Heart right ventricle (tissue), 16 donors: Measurements from ENCODE around the gene USF1. TPM values are rescaled to one million over a fixed set of nuclear protein-coding genes. Genes with fewer than 3 reads are reported as not detected.
A peak's percentile ranks its signal among the peaks of the same experiment; 100 is the strongest.

ENCODE experiments used
- ATAC-seq, 8 donors: fragments of 200-7000 bp; cut with Tn5 transposase; one replicate each; pipeline ENCODE4 v1.9.1; 2020; ENCODE audit warnings: mild to moderate bottlenecking in 8 of 8, moderate library complexity in 8 of 8, moderate number of reproducible peaks in 1 of 8
- DNase-seq, 2 donors: peaks; one replicate each; pipeline ENCODE4 v3.0.0-alpha.2; 2020
- H3K27ac ChIP-seq, 10 donors: fragments of 200-600 bp; sonication (generic) in 2 of 10; one replicate each; pipeline versions ENCODE4 v1.5.0 to v1.8.0; 2020 to 2022; ENCODE audit warnings: mild to moderate bottlenecking in 3 of 10
- H3K27me3 ChIP-seq, 7 donors: fragments of 200-600 bp; one replicate each; pipeline ENCODE4 v1.8.0; 2021 to 2022; ENCODE audit warnings: mild to moderate bottlenecking in 2 of 7
- H3K36me3 ChIP-seq, 9 donors: fragments of 200-600 bp; sonication (generic) in 1 of 9; one replicate each; pipeline versions ENCODE4 v1.5.0 to v1.8.0; 2020 to 2022; ENCODE audit warnings: mild to moderate bottlenecking in 2 of 9
- H3K4me1 ChIP-seq, 9 donors: fragments of 200-600 bp; sonication (generic) in 1 of 9; one replicate each; pipeline versions ENCODE4 v1.5.0 to v1.8.0; 2020 to 2022; ENCODE audit warnings: mild to moderate bottlenecking in 4 of 9
- H3K4me3 ChIP-seq, 10 donors: fragments of 200-600 bp; sonication (generic) in 2 of 10; one replicate each; pipeline versions ENCODE4 v1.5.0 to v1.8.0; 2020 to 2022; ENCODE audit warnings: mild to moderate bottlenecking in 7 of 10, moderate library complexity in 2 of 10
- H3K9me3 ChIP-seq, 11 donors: fragments of 200-600 bp in 10 of 11; sonication (generic) in 2 of 11; one replicate each; pipeline versions ENCODE4 v1.5.0 to v1.8.0; 2013 to 2022; ENCODE audit warnings: mild to moderate bottlenecking in 2 of 11, control low read depth in 1 of 11, moderate library complexity in 1 of 11
- CTCF ChIP-seq, 9 donors: fragments of 200-600 bp; sonication (generic) in 2 of 9; IDR thresholded peaks; one replicate each; pipeline versions ENCODE4 v1.5.0 to v1.8.0; 2021 to 2022; ENCODE audit warnings: antibody characterized with exemption in 9 of 9, mild to moderate bottlenecking in 5 of 9, moderate library complexity in 1 of 9
- WGBS, 2 donors: extraction: QIAGEN DNeasy Blood & Tissue Kit; methylation state at CpG; one replicate each; pipeline ENCODE4 v1.1.7; 2013; ENCODE audit warnings: inconsistent platforms in 1 of 2; 5-methylcytosine and 5-hydroxymethylcytosine counted together
- intact Hi-C, 10 donors: fragments of 100-400 bp; cut with DNase I; formaldehyde crosslinking; loops; one replicate each; pipeline versions ENCODE4 v1.11.1 to v1.14.2; 2022
- polyA plus RNA-seq, 2 donors: library from polyadenylated mRNA; stranded (reverse); fragments of 200-250 nt; gene quantifications; one replicate each; pipeline ENCODE4 v1.2.3, GENCODE V29; 2013
- total RNA-seq, 10 donors: library from RNA; stranded (reverse); fragmentation: NEBNext Ultra II Directional in 3 of 10; extraction: Animal tissue kit (Norgen Biotek cat#: 25700) in 3 of 10; gene quantifications; one replicate each; pipeline versions ENCODE4 v1.2.1 to v1.2.4, GENCODE V29; 2021 to 2023
- donor health status: Arrhythmogenic right ventricular cardiomyopathy.
- donor health status: ischemic (EF 13 %, LVEDD 7.1; RV severe dilation, severe dysfunction).
- donor health status: healthy with polysubstance abuse.
- donor health status: DM: no; HTN: yes; CAD: no.
- donor health status: DM: no; HTN: no; CAD: no.
- donor health status: ischemic (EF 25% LVEDD 6.9; RV normal size, moderate dysfunction).
- donor health status: ischemic (EF 25% LVEDD 5.7; RV mildly dilated, moderate dysfunction).
- donor health status: healthy.
- donor health status: DM: yes; HTN: yes; CAD: no.
- donor health status: Ischemic cardiomyopathy.
- donor health status: ischemic (EF 35%, LVEDD 5.7; RV mildly dilated, moderate dysfunction).
- donor health status: nonischemic (EF 11% LVEDD 7.7; RV severe dilation, severe dysfunction).
- donor health status: DM: yes; HTN: yes; CAD: no.
- donor health status: PGD.
- donor health status: ischemic (EF 29% LVEDD 5.4; RV normal size, mild dysfunction).
- donor health status: nonischemic (EF 23%, LVEDD 6.1; RV moderate dilation, normal function).

The USF1 gene
- total and polyA plus RNA-seq, 12 donors: 23.7 to 55.1 (median 29.9) TPM

GRCh38 chr1:161013131-161013487, 32.7 kb downstream of the USF1 start:
- H3K27ac ChIP-seq: peak overlapping the region; percentile 80 to 95 (median 86)
- H3K36me3 ChIP-seq: no peaks in the 10 kb centered on the region
- ATAC-seq: peak in 2 of 8 donors; percentile 23 to 36
- intact Hi-C loops: no loop called here
- no peak for TF ChIP-seq CTCF (IDR thresholded peaks at IDR 0.05)
- H3K27me3 ChIP-seq: no peaks in the 10 kb centered on the region
- H3K4me3 ChIP-seq: peak overlapping the region in 6 of 10 donors; percentile 21 to 43 (median 30)
- no peak for DNase-seq
- peaks cover 0 to 59% (median 24%) of the 10 kb centered on the region in 9 donors for H3K4me1 ChIP-seq
- H3K9me3 ChIP-seq: no peaks in the 10 kb centered on the region

DNA sequence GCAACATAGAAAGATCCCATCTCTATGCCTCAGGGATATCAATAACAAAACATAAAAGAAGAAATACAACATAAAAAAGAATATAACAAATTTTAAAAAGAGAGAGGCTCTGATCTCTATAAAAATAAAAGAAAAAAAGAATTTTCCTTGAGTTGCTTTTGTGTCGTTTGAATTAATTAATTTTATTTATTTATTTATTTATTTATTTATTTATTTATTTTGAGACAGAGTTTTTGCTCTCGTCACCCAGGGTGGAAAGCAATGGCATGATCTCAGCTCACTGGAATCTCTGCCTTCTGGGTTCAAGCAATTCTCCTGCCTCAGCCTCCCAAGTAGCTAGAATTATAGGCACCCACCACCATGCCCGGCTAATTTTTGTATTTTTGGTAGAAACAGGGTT, 33.4 kb downstream of the USF1 start:
- peak overlapping the region in 7 of 10 donors; percentile 81 to 95 (median 87) for H3K27ac ChIP-seq
- H3K4me1 ChIP-seq: peaks cover 0 to 52% (median 20%) of the 10 kb centered on the region in 9 donors
- DNase-seq (no peak), ATAC-seq (no peak)
- no peaks in the 10 kb centered on the region for H3K36me3 ChIP-seq
- no peaks in the 10 kb centered on the region for H3K27me3 ChIP-seq
- WGBS, 2 donors: 90 to 95% methylated on average over 3 of the region's 3 CpGs
- H3K9me3 ChIP-seq: no peaks in the 10 kb centered on the region
- no peak for TF ChIP-seq CTCF (IDR thresholded peaks at IDR 0.05)
- intact Hi-C loops: no loop called here
- no peak overlapping the region for H3K4me3 ChIP-seq

- ATAC-seq (no peak), DNase-seq (no peak)
- no peak overlapping the region for H3K27ac ChIP-seq
- TF ChIP-seq CTCF (IDR thresholded peaks at IDR 0.05): no peak
- H3K9me3 ChIP-seq: no peaks in the 10 kb centered on the region
- H3K4me1 ChIP-seq: peaks cover 0 to 37% (median 16%) of the 10 kb centered on the region in 9 donors
- no peaks in the 10 kb centered on the region for H3K27me3 ChIP-seq
- no peak overlapping the region for H3K4me3 ChIP-seq
- WGBS, 2 donors: 85 to 86% methylated on average over 7 of the region's 7 CpGs
- H3K36me3 ChIP-seq: no peaks in the 10 kb centered on the region
- intact Hi-C loops: no loop called here
Measured at GRCh38 chr1:161009602-161010211, 36.1 kb downstream of the USF1 start.

- WGBS, 2 donors: 61 to 67% methylated on average over 4 of the region's 4 CpGs
Measured at GRCh38 chr1:161008869-161009510, 36.8 kb downstream of the USF1 start.

More at GRCh38 chr1:161008869-161009510, 36.8 kb downstream of the USF1 start:
- Histone ChIP-seq H3K36me3 (no peaks in the 10 kb centered on the region), H3K27ac (no peak overlapping the region), H3K4me1 (peaks cover 0 to 30% (median 10%) of the 10 kb centered on the region in 9 donors), H3K27me3 (no peaks in the 10 kb centered on the region), H3K4me3 (no peak overlapping the region), H3K9me3 (no peaks in the 10 kb centered on the region)
- DNase-seq (no peak), ATAC-seq (no peak)
- no peak for TF ChIP-seq CTCF (IDR thresholded peaks at IDR 0.05)
- intact Hi-C loops: no loop called here
